GM21515 (cell line): Measurements from ENCODE around the gene COPE.

Experiments used
- ATAC-seq: cut with Tn5 transposase; IDR thresholded peaks from one replicate; pipeline ENCODE4 v1.9.1; 2021; ENCODE audit not compliant: unreplicated experiment

COPE gene

GRCh38 chr19:18895038-18895823 is 24.0 kb downstream of the COPE start:
- no peak for ATAC-seq

GRCh38 chr19:18894254-18895037 is 24.7 kb downstream of the COPE start:
- ATAC-seq = no peak

- ATAC-seq = no peak
Measured at GRCh38 chr19:18893587-18894253, 25.5 kb downstream of the COPE start.

GRCh38 chr19:18889949-18890745 is 29.0 kb downstream of the COPE start:
- ATAC-seq = no peak

GRCh38 chr19:18886972-18887371 is 32.2 kb downstream of the COPE start:
- ATAC-seq = no peak

- no peak for ATAC-seq
Measured at GRCh38 chr19:18883526-18884304, 35.5 kb downstream of the COPE start.

GRCh38 chr19:18881491-18881890 is 37.7 kb downstream of the COPE start:
- ATAC-seq = no peak

GRCh38 chr19:18879579-18880373 is 39.4 kb downstream of the COPE start:
- ATAC-seq = no peak

GRCh38 chr19:18878858-18879578 is 40.2 kb downstream of the COPE start:
- no peak for ATAC-seq

GRCh38 chr19:18878058-18878797 is 41.0 kb downstream of the COPE start:
- no peak for ATAC-seq

GRCh38 chr19:18876865-18877264 is 42.3 kb downstream of the COPE start:
- ATAC-seq = no peak

- no peak for ATAC-seq
Measured at GRCh38 chr19:18875726-18876125, 43.5 kb downstream of the COPE start.

- ATAC-seq = no peak
Measured at GRCh38 chr19:18871543-18871942, 47.6 kb downstream of the COPE start.

GRCh38 chr19:18870531-18871172 is 48.5 kb downstream of the COPE start:
- no peak for ATAC-seq

GRCh38 chr19:18869781-18870530 is 49.2 kb downstream of the COPE start:
- ATAC-seq = no peak

GRCh38 chr19:18869023-18869618 is 50.1 kb downstream of the COPE start:
- ATAC-seq = no peak
